HCT116 (cell line): ENCODE results near the gene FBXO17. TPM values are rescaled to one million over a fixed set of nuclear protein-coding genes. Genes with fewer than 3 reads are reported as not detected.
A peak's percentile ranks its signal among the peaks of the same experiment; 100 is the strongest.

Experiments
- ATAC-seq: fragments of 200-7000 bp; cut with Tn5 transposase; 2 replicates; pipeline ENCODE4 v1.9.1; 2020; ENCODE audit warnings: mild to moderate bottlenecking, moderate library complexity
- BruUV-seq: library from RNA; stranded (reverse); fragments of 400-500 nt; replicated peaks from 2 replicates; lab custom pipeline; 2021; lab: Mats Ljungman, UMichigan
- CTCF ChIA-PET: fragments of 300-600 bp; sonication (Branson Sonifier 250); formaldehyde crosslinking; loops from one replicate; lab custom pipeline; 2021; ENCODE audit warnings: antibody characterized with exemption; lab: Charles Lee
- POLR2A ChIA-PET: fragments of 300-600, 350-600 bp; sonication (Branson Sonifier 250); formaldehyde crosslinking; loops from one replicate; lab custom pipeline; 2021; ENCODE audit warnings: antibody characterized with exemption; lab: Charles Lee
- RAD21 ChIA-PET, 2 experiments: fragments of 300-600 bp; sonication (Branson Sonifier 250); formaldehyde crosslinking; loops; one replicate each; lab custom pipeline; 2023; ENCODE audit warnings: low total read pairs in 2 of 2; ENCODE audit not compliant: uncharacterized antibody in 2 of 2, unreplicated experiment in 2 of 2, low non-redundant PET in 1 of 2; lab: Charles Lee
- DNase-seq: peaks from one replicate; pipeline ENCODE4 v3.0.0-alpha.2; 2010; ENCODE audit warnings: low read depth, low spot score
- H2AFZ ChIP-seq: fragments of 200-600 bp; shearing (Covaris generic), sonication (generic); 2 replicates; pipeline ENCODE4 v1.6.1; 2017; ENCODE audit warnings: low read depth, mixed run types, mixed read lengths, antibody characterized with exemption, low read length; ENCODE audit not compliant: poor library complexity, severe bottlenecking
- H3K27ac ChIP-seq: 2 replicates; pipeline ENCODE4 v1.5.1; 2012; ENCODE audit warnings: low read depth, low read length
- H3K27me3 ChIP-seq: fragments of 200-600 bp; sonication (generic); 2 replicates; pipeline ENCODE4 v1.6.1; 2016; ENCODE audit warnings: mixed run types, low read length, mixed read lengths; ENCODE audit not compliant: insufficient read depth
- H3K36me3 ChIP-seq, 2 experiments: fragments of 200-500 bp in 1 of 2; fragments of 200-600 bp in 1 of 2; sonication (Bioruptor generic) in 1 of 2; sonication (generic) in 1 of 2; 2 replicates each; pipeline versions ENCODE4 v1.5.1 to v1.6.1; 2014 to 2016; ENCODE audit warnings: low read length in 2 of 2, inconsistent platforms in 1 of 2, mixed read lengths in 1 of 2, mixed run types in 1 of 2; ENCODE audit not compliant: insufficient read depth in 2 of 2, control insufficient read depth in 1 of 2
- H3K4me1 ChIP-seq, 2 experiments: fragments of 200-600 bp in 1 of 2; sonication (generic) in 1 of 2; 2 replicates each; pipeline versions ENCODE4 v1.5.1 to v1.6.1; 2012 to 2017; ENCODE audit warnings: low read length in 2 of 2, inconsistent platforms in 1 of 2, mild to moderate bottlenecking in 1 of 2, mixed read lengths in 1 of 2, mixed run types in 1 of 2, moderate library complexity in 1 of 2; ENCODE audit not compliant: insufficient read depth in 2 of 2, control insufficient read depth in 1 of 2
- H3K4me2 ChIP-seq: fragments of 200-600 bp; sonication (generic); 2 replicates; pipeline ENCODE4 v1.6.1; 2017; ENCODE audit warnings: mixed run types, low read length, mixed read lengths
- H3K4me3 ChIP-seq, 2 experiments: fragments of 200-600 bp in 1 of 2; sonication (generic) in 1 of 2; replicated peaks in 1 of 2; 2 replicates each; pipeline ENCODE4 v1.5.1; 2011 to 2016; ENCODE audit warnings: low read length in 2 of 2, control low read depth in 1 of 2, low read depth in 1 of 2, mild to moderate bottlenecking in 1 of 2, mixed read lengths in 1 of 2, mixed run types in 1 of 2
- H3K79me2 ChIP-seq: fragments of 200-600 bp; sonication (generic); 2 replicates; pipeline ENCODE4 v1.6.1; 2017; ENCODE audit warnings: mild to moderate bottlenecking, mixed run types, low read length, moderate library complexity, mixed read lengths; ENCODE audit not compliant: insufficient read depth
- H3K9ac ChIP-seq: fragments of 200-600 bp; sonication (generic); 2 replicates; pipeline ENCODE4 v1.6.1; 2016; ENCODE audit warnings: low read length, mixed read lengths
- H3K9me2 ChIP-seq: fragments of 200-600 bp; sonication (generic), shearing (Covaris generic); 2 replicates; pipeline ENCODE4 v1.6.1; 2017; ENCODE audit warnings: mixed run types, mild to moderate bottlenecking, moderate library complexity; ENCODE audit not compliant: insufficient read depth
- H3K9me3 ChIP-seq, 2 experiments: fragments of 200-500 bp in 1 of 2; fragments of 200-600 bp in 1 of 2; sonication (Bioruptor generic) in 1 of 2; sonication (generic) in 1 of 2; 2 replicates each; pipeline ENCODE4 v1.6.1; 2014 to 2017; ENCODE audit warnings: low read length in 2 of 2, mixed read lengths in 2 of 2, inconsistent platforms in 1 of 2, low read depth in 1 of 2, mild to moderate bottlenecking in 1 of 2, mixed run types in 1 of 2, moderate library complexity in 1 of 2; ENCODE audit not compliant: control insufficient read depth in 1 of 2, insufficient read depth in 1 of 2
- H4K20me1 ChIP-seq: fragments of 200-600 bp; sonication (generic), shearing (Covaris generic); 2 replicates; pipeline ENCODE4 v1.6.1; 2017; ENCODE audit warnings: mixed run types, mild to moderate bottlenecking, moderate library complexity; ENCODE audit not compliant: insufficient read depth
- CTCF ChIP-seq, 3 experiments: fragments of 200-600 bp in 1 of 3; sonication (generic) in 1 of 3; IDR thresholded peaks in 2 of 3; conservative IDR thresholded peaks in 1 of 3; 2 replicates each; pipeline ENCODE4 v1.5.1; 2012 to 2017; ENCODE audit warnings: low read depth in 2 of 3, low read length in 2 of 3, antibody characterized with exemption in 1 of 3, borderline replicate concordance in 1 of 3, control low read depth in 1 of 3, mild to moderate bottlenecking in 1 of 3, mixed read lengths in 1 of 3, mixed run types in 1 of 3, moderate library complexity in 1 of 3; ENCODE audit not compliant: insufficient read depth in 1 of 3
- EGR1 ChIP-seq: IDR thresholded peaks from 2 replicates; pipeline ENCODE4 v1.6.1; 2012; ENCODE audit warnings: low read depth
- EZH2 ChIP-seq: fragments of 200-600 bp; sonication (generic); IDR thresholded peaks from 2 replicates; pipeline ENCODE4 v1.6.1; 2017; ENCODE audit warnings: antibody characterized with exemption, mixed run types
- MAX ChIP-seq: IDR thresholded peaks from 2 replicates; pipeline ENCODE4 v1.6.1; 2012
- RAD21 ChIP-seq: IDR thresholded peaks from 2 replicates; pipeline ENCODE4 v1.6.1; 2012; ENCODE audit warnings: low read depth, mild to moderate bottlenecking
- REST ChIP-seq: IDR thresholded peaks from 2 replicates; pipeline ENCODE4 v1.6.1; 2012; ENCODE audit warnings: low read depth
- TCF7L2 ChIP-seq: IDR thresholded peaks from 2 replicates; pipeline ENCODE4 v1.7.0; 2011; ENCODE audit warnings: borderline replicate concordance, inconsistent platforms; ENCODE audit not compliant: insufficient read depth, insufficient read length; ENCODE audit errors: extremely low read depth
- YY1 ChIP-seq: IDR thresholded peaks from 2 replicates; pipeline ENCODE4 v1.6.1; 2011; ENCODE audit warnings: low read length, low read depth, moderate library complexity, mild to moderate bottlenecking; ENCODE audit not compliant: insufficient replicate concordance; ENCODE audit errors: extremely low read depth
- ZFX ChIP-seq: fragments of 450-650 bp; IDR thresholded peaks from 2 replicates; pipeline ENCODE4 v1.6.1; 2017
- ZNF274 ChIP-seq: fragments of 200-500 bp; sonication (Bioruptor generic); IDR thresholded peaks from 2 replicates; pipeline ENCODE4 v1.6.1; 2014; ENCODE audit warnings: mild to moderate bottlenecking, low read depth, low read length, inconsistent platforms
- intact Hi-C: fragments of 100-400 bp; cut with micrococcal nuclease; formaldehyde crosslinking; loops from 2 replicates; pipeline ENCODE4 v1.10.0; 2022
- total RNA-seq: library from RNA; stranded (reverse); gene quantifications from one replicate; pipeline ENCODE4 v1.2.1, GENCODE V29; 2021; ENCODE audit not compliant: unreplicated experiment

The FBXO17 gene
- total RNA-seq, 1 experiment from 2014 or later = 18.5 TPM

- TF ChIP-seq EGR1 = peak; percentile 63; the same call in 1 of the 2 replicates
- TF ChIP-seq TCF7L2 = peak; percentile 10
- peak; percentile 66 for TF ChIP-seq MAX
- 0 out of 2 replicates have a peak, but pooled peaks have one; percentile 5 for TF ChIP-seq ZFX
These were observed 75.9 kb downstream of the FBXO17 start, which contains the start of the genes NFKBIB and SIRT2 (continued) for GRCh38 chr19:38899447-38900201.

- Histone ChIP-seq H3K4me1 (peaks cover 0 to 18% of the 10 kb centered on the region in 2 experiments; a peak in 2 of 4 replicates), H3K79me2 (peaks cover 20% of the 10 kb centered on the region), H2AFZ (no peak overlapping the region), H3K4me3 (peak overlapping the region; percentile 68 to 85), H3K4me2 (peak overlapping the region; percentile 79), H3K36me3 (no peaks in the 10 kb centered on the region), H3K27me3 (no peaks in the 10 kb centered on the region), H3K9ac (peak overlapping the region; percentile 72), H4K20me1 (no peaks in the 10 kb centered on the region), H3K27ac (peak overlapping the region; percentile 31; the same call in 1 of the 2 replicates), H3K9me2 (no peaks in the 10 kb centered on the region), H3K9me3 (peaks cover 0 to 5% of the 10 kb centered on the region in 2 experiments; a peak in 1 of 4 replicates)
- BruUV-seq = TSS peak; percentile 67
- TF ChIP-seq MAX (no peak), ZFX (no peak; the same call in 1 of the 2 replicates), RAD21 (no peak), YY1 (no peak), EZH2 (no peak), EGR1 (no peak), ZNF274 (no peak), CTCF (IDR thresholded peaks at IDR 0.05 in 2 of 3, conservative IDR thresholded peaks at IDR 0.05 in 1 of 3; ENCODE audit: borderline replicate concordance in 1 of 3, insufficient read depth in 1 of 3, low read depth in 2 of 3, low read length in 2 of 3) (no peak), REST (no peak)
- DNase-seq (no peak), ATAC-seq (no peak)
- intact Hi-C loops = loop anchor here (1.0 kb wide), 1 partner anchor 49 kb away; no protein-coding TSS in a partner anchor
- RAD21 ChIA-PET = no interaction called here
- CTCF ChIA-PET = no interaction called here
- POLR2A ChIA-PET = no interaction called here
These were observed 76.6 kb downstream of the FBXO17 start for GRCh38 chr19:38898788-38899446.
